ENCODE measurements around the gene TH. TPM values are rescaled to one million over a fixed set of nuclear protein-coding genes. Genes with fewer than 3 reads are reported as not detected.

TH gene
- total and polyA plus RNA-seq, 2 donors from 2014 or later: not detected

GRCh38 chr11:2132246-2132645 is 39.4 kb downstream of the TH start:
- intact Hi-C loops (cut with DNase I): no loop called here
- Histone ChIP-seq H3K4me1 (ENCODE audit: control insufficient read depth in 2 of 3, insufficient read depth in 2 of 3, low read depth in 1 of 3, low read length in 3 of 3) (peaks cover 0 to 3% (median 0%) of the 10 kb centered on the region in 3 donors), H3K36me3 (ENCODE audit: control insufficient read depth in 2 of 3, insufficient read depth in 3 of 3, low read length in 3 of 3) (peaks cover 0 to 8% (median 0%) of the 10 kb centered on the region in 3 donors), H3K27me3 (ENCODE audit: control insufficient read depth, insufficient read depth, low read length) (no peaks in the 10 kb centered on the region), H3K9me3 (ENCODE audit: control insufficient read depth in 2 of 3, insufficient read depth in 1 of 3, low read length in 3 of 3) (peaks cover 0 to 3% (median 0%) of the 10 kb centered on the region in 3 donors), H3K4me3 (ENCODE audit: low read length in 3 of 3) (no peak overlapping the region), H3K9ac (ENCODE audit: low read length in 3 of 3) (no peak overlapping the region), H3K27ac (ENCODE audit: low read depth in 2 of 2, low read length in 2 of 2) (no peak overlapping the region)
- no peak for TF ChIP-seq CTCF (IDR thresholded peaks at IDR 0.05; ENCODE audit: borderline replicate concordance, extremely low read depth, insufficient read depth)
- DNase-seq (no peak), FAIRE-seq (no peak)

GRCh38 chr11:2131371-2132236 is 40.0 kb downstream of the TH start:
- FAIRE-seq (no peak), DNase-seq (no peak)
- Histone ChIP-seq H3K27ac (ENCODE audit: low read depth in 2 of 2, low read length in 2 of 2) (no peak overlapping the region), H3K9ac (ENCODE audit: low read length in 3 of 3) (no peak overlapping the region), H3K4me3 (ENCODE audit: low read length in 3 of 3) (peak overlapping the region in 1 of 3 donors; percentile 16), H3K4me1 (ENCODE audit: control insufficient read depth in 2 of 3, insufficient read depth in 2 of 3, low read depth in 1 of 3, low read length in 3 of 3) (peaks cover 0 to 3% (median 0%) of the 10 kb centered on the region in 3 donors), H3K36me3 (ENCODE audit: control insufficient read depth in 2 of 3, insufficient read depth in 3 of 3, low read length in 3 of 3) (peaks cover 0 to 8% (median 0%) of the 10 kb centered on the region in 3 donors), H3K27me3 (ENCODE audit: control insufficient read depth, insufficient read depth, low read length) (no peaks in the 10 kb centered on the region), H3K9me3 (ENCODE audit: control insufficient read depth in 2 of 3, insufficient read depth in 1 of 3, low read length in 3 of 3) (peaks cover 0 to 3% (median 0%) of the 10 kb centered on the region in 3 donors)
- intact Hi-C loops (cut with DNase I): no loop called here
- no peak for TF ChIP-seq CTCF (IDR thresholded peaks at IDR 0.05; ENCODE audit: borderline replicate concordance, extremely low read depth, insufficient read depth)

- FAIRE-seq: no peak
- H3K36me3 ChIP-seq (ENCODE audit: control insufficient read depth in 2 of 3, insufficient read depth in 3 of 3, low read length in 3 of 3): peaks cover 0 to 8% (median 0%) of the 10 kb centered on the region in 3 donors
- H3K4me1 ChIP-seq (ENCODE audit: control insufficient read depth in 2 of 3, insufficient read depth in 2 of 3, low read depth in 1 of 3, low read length in 3 of 3): peaks cover 0 to 3% (median 0%) of the 10 kb centered on the region in 3 donors
- H3K9ac ChIP-seq (ENCODE audit: low read length in 3 of 3): no peak overlapping the region
- intact Hi-C loops (cut with DNase I): no loop called here
- H3K4me3 ChIP-seq (ENCODE audit: low read length in 3 of 3): no peak overlapping the region
- DNase-seq: no peak
- no peak for TF ChIP-seq CTCF (IDR thresholded peaks at IDR 0.05; ENCODE audit: borderline replicate concordance, extremely low read depth, insufficient read depth)
- H3K27me3 ChIP-seq (ENCODE audit: control insufficient read depth, insufficient read depth, low read length): no peaks in the 10 kb centered on the region
- H3K27ac ChIP-seq (ENCODE audit: low read depth in 2 of 2, low read length in 2 of 2): no peak overlapping the region
- H3K9me3 ChIP-seq (ENCODE audit: control insufficient read depth in 2 of 3, insufficient read depth in 1 of 3, low read length in 3 of 3): peaks cover 0 to 3% (median 0%) of the 10 kb centered on the region in 3 donors
Measured at GRCh38 chr11:2130881-2131352, 40.7 kb downstream of the TH start.
